GM18517 (cell line): ENCODE data around the gene DNAH3.
"Not testable (repeated sequence)": the region's sequence is repeated elsewhere in the genome, so short reads cannot be mapped to it uniquely, and the experiment has no call there.

Experiments used
- ATAC-seq: cut with Tn5 transposase; IDR thresholded peaks from one replicate; pipeline ENCODE4 v1.9.1; 2021; ENCODE audit warnings: mild to moderate bottlenecking, moderate library complexity; ENCODE audit not compliant: unreplicated experiment

Gene DNAH3

DNA sequence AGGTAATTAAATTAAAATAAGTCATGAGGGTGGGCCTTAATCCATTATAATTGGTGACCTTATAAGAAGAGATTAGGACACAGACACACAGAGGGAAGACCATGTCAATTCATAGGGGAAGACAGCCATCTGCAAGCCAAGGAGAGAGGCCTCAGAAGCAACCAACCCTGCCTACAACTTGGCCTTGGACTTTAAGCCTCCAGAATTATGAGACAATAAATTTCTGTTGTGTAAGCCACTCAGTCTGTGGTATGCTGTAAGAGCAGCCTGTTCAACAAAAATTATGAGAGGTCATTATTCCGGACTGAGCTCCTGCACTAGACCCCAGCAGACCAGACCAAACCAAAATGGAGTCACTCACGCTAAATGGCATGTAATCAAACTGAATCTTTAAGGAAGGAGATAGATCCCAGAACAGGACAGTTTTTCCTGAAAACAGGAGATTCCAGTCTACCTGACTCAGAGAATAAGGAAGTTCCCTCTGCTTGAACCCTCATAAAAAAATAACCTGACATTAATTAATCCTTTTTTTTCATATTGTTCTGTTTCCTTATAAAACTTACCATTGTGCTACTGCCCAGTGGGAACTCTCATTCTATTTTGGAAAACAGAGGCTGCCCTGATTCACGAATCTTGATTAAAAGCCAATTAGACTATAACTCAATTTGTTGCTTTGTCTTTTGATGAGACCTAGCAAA is 74.3 kb downstream of the DNAH3 start:
- ATAC-seq: no peak

DNA sequence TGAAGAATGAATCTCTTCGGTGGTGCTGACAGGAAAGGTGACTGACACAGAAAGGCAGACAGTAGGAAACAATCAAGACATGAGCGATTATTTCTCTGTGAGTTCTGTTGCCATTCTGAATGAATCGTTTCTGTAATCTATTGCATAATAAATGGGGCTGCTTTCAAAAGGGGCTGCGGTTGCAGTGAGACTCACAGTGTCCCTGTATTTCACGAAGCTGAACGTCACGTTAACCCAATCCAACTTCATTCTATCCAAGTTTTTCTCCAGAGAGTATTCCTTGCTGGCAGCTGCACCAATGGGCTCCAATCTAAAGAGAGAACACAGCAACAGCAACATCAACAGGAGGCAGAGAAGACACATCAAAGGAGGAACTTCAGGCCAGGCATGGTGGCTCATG is 75.4 kb downstream of the DNAH3 start:
- ATAC-seq: no peak

DNA sequence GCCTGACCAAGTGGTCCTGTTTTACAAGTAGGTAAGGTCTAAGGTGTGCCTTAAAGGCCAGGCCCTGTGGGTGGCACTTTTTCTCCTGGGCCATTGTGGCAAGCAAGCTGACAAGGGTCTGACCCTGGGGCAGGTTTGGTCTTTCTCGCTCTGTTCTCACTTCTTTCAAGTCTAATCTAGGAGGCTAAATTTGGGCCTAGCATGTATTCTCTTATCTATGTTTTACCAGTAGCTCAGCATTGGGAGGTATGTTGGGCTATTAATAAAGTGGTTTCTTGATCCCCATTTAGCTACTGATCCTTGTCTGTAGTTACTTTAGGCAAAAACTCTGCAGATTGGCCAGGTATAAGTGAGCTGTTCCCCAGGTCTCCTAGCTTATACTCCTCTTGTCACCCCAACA is 77.7 kb downstream of the DNAH3 start:
- ATAC-seq: no peak

DNA sequence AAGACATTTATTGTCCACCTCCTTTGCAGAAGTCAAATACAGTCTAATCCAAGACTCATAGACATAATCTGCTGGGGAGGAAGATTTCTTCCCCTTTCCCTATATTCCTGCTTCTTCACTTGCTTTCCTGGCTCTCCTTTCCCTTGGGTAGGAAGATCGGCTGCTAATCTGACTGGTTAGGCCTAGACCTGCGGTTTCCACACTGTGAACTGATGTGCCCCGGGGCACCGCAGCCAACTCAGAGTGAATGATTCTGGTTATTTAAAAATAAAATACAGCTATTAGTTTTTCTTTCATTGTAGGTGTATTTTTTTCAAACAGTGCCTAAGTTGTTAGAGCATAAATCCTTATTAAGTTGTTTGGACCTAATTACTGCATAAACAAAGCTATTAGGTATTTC is 78.9 kb downstream of the DNAH3 start:
- no peak for ATAC-seq

DNA sequence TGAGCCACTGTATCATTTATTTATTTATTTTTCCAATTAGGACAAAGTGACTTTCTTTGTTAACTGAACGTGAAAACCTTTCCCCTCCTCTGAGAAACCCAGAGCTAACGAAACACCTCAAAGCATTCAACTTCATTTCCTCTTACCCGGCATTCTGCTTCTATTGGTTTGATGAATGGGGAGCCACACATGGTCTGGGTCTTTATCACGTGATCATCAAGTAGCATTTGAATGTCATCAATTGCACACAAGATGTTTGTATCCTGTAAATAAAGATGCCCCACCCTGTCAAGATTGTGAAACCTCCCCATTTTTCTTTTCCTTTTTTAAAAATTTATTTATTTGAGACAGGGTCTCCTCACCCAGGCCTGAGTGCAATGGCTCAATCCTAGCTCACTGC is 80.1 kb downstream of the DNAH3 start:
- ATAC-seq: no peak

DNA sequence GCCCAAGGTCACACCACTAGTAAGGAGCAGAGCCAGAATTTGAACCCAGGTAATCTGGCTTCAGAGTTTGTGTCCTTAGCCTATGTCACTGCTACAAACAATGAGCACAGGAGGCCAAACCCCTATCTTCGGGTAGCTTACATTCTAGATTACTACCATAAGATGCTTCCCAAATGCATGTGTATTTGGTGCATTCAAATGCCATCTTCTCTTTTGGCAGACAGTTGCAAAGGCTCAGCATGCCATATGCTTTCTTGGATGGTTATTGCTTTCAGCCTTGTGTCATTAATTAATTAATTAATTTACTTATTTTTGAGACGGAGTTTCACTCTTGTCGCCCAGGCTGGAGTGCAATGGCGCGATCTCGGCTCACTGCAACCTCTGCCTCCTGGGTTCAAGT is 80.7 kb downstream of the DNAH3 start:
- no peak for ATAC-seq

DNA sequence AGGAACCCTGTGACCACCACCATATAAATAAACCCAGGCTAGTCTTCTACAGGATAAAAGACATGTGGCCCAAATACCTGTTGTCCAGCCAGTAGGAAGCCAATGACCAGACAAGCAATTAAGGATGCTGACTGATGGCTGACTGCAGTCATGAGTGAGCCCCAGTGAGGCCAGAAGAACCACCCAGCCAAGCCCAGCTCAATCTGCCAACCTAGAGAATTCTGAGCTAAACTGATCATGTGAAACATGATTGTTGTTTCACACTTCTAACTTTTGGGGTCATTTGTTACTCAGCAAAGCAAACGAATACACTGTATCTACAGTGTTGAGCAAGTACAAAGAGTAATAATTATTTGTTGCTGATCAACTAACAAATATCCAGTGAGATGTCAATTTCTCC is 86.4 kb downstream of the DNAH3 start:
- ATAC-seq: no peak

DNA sequence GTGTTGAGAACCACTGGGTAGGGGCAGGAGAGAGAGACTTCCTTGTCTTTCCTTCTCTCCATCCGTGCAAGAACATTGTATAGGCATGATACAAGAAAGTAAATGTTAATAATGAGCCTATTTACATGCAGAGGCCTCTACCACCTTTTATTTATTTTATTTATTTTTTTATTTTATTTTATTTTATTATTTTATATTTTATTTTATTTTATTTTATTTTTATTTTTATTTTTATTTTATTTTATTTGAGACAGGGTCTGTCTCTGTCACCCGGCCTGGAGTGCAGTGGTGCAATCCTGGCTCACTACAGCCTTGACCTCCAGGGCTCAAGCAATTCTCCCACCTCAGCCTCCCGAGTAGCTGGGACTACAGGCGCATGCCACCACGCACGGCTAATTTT is 87.3 kb downstream of the DNAH3 start:
- not testable (repeated sequence) for ATAC-seq

DNA sequence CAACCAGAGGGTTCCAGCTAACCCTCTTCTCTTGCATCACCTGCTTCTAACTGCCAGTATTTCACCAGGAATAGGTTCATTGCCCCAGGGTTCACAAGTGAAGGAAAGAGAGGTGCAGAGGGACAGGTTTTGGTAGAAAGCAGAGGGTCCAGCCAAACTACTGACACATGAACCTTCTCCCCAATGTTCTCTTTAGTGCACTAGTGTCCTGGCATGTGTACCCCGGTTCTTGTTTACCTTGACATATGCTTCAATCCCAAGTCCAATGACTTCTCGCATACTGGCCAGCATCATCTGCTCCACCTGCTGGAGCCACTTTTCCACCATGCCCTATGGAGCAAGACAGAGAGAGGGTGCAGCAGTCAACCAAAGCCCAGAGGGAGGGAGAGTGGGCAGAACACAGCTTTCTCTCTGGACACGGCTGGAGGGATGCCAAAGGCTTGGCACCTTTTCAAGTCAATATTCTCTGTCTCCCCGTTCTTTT is 90.6 kb downstream of the DNAH3 start:
- no peak for ATAC-seq

DNA sequence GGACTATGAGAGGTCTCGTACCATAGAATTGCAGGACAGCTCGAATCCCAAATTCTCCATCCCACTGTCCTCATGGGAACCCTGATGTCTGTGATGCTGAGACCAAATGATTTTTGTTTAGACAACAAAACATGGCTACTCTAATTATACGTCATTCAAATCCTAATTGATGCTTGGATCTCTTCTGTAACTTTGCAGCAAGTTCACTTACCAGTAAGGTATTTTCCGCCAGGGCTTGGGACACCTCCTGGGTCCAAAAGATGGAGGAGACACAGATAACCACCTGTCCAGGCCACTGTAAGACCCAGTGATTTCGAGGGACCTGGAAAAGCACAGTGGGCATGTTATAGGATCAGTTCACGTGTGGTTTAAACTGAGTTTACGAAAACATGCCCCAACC is 92.8 kb downstream of the DNAH3 start:
- no peak for ATAC-seq

DNA sequence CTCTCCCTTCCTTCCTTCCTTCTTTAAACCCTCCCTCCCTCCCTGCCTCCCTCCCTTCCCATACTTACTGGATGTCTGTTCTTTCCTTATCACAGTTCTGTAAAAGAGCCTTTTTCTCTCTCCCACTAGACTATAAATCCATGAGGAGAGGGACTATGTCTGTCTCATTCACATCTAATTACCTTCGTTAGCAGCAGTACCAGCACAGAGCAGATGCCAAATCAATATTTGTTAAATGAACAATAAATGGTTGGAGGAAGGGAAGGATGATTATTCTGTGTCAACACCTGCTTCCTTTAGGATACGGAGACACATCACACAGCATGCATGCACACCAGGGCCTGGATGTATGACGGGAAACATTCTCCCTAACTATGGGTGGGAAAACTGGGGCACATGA is 94.2 kb downstream of the DNAH3 start:
- no peak for ATAC-seq

DNA sequence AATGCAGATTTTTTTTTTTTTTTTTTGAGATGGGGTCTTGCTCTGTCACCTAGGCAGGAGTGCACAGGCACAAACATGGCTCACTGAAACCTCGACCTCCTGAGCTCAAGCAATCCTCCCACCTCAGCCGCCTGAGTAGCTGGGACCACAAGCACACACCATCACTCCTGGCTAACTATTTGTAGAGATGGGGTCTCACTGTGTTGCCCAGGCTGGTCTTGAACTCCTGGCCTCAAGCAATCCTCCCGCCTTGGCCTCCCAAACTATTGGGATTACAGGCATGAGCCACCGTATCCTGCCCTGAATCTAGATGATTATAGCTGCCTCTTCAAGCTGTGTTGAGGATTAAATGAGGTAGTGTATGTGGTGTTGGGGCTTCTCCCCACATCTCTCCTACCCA is 94.9 kb downstream of the DNAH3 start:
- not testable (repeated sequence) for ATAC-seq

DNA sequence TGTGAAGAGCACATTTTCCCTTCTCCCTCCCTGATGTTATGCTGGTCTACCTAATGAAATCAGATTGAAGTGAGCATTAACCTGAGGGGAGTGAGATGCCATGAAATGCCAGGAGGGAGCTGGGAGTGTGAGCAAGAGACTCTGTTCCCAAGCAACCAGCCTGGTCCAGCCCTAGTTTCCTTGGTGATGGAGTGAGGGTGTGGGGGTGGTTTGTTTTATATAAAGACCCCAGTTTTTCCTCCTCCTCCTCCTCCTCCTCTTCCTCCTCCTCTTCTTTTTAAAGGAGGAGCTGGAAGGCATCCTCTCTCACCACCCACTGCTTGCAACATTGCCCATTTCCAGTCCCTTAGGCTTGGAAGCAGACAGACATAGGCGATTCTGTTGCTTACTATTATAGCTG is 97.1 kb downstream of the DNAH3 start:
- no peak for ATAC-seq

DNA sequence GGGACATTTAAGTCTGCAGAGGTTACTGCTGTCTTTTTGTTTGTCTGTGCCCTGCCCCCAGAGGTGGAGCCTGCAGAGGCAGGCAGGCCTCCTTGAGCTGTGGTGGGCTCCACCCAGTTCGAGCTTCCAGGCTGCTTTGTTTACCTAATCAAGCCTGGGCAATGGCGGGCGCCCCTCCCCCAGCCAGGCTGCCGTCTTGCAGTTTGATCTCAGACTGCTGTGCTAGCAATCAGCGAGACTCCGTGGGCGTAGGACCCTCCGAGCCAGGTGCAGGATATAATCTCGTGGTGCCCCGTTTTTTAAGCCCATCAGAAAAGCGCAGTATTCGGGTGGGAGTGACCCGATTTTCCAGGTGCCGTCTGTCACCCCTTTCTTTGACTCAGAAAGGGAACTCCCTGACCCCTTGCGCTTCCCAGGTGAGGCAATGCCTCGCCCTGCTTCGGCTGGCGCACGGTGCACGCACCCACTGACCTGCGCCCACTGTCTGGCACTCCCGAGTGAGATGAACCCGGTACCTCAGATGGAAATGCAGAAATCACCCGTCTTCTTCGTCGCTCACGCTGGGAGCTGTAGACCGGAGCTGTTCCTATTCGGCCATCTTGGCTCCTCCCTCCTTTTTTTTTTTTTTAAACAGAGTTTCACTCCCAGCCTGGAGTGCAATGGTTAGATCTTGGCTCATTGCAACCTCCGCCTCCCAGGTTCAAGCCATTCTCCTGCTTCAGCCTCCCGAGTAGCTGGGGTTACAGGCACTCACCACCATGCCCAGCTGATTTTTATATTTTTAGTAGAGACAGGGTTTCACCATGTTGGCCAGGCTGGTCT is 102.3 kb downstream of the DNAH3 start:
- ATAC-seq: not testable (repeated sequence)

DNA sequence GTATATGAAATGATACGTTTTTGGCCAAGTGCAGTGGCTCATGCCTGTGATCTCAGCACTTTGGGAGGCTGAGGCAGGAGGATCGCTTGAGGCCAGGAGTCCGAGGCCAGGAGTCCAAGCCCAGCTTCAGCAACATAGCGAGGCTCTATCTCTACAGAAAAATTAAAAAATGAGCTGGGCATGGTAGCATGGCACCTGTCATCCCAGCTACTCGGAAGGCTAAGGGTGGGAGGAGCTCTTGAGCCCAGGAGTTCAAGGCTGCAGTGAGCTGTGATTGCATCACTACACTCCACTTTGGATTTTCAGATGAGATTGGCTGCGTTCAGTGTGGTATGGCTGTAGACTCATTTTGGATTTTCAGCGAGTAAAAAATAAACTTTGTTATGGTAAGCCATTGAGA is 112.4 kb downstream of the DNAH3 start:
- no peak for ATAC-seq

DNA sequence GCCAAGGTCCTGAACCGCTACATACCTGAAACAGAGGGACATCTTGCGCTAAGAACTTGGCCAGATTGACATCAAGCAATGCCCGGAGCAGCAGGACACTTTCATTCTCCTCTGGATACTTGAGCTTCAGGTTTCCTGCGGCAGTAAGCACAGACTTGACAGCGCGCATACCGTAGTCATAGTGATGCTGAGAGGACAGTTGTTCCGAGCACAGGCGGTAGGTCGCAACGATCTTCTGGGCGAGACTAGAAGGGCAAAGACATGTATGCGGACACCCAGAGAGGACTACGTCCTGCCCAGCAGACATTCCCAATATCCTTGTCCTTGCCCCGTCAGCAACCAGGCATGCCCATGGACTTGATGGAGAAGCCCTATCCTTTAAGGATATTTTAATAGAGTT is 112.9 kb downstream of the DNAH3 start:
- no peak for ATAC-seq

DNA sequence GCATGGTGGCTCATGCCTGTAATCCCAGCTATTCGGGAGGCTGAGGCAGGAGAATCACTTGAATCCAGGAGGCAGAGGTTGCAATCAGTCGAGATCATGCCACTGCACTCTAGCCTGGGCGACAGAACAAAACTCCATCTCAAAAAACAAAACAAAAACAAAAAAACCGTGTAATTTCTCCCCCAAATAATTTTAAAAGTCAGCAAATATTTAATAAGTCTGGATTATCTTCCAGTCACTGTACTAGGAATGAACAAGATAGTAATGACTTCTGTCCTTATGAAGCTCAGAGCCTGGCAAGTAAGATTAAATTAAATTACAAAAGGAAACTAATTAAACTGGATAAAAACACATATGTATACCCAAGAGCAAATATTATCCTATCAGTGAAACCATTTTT is 113.5 kb downstream of the DNAH3 start:
- no peak for ATAC-seq

DNA sequence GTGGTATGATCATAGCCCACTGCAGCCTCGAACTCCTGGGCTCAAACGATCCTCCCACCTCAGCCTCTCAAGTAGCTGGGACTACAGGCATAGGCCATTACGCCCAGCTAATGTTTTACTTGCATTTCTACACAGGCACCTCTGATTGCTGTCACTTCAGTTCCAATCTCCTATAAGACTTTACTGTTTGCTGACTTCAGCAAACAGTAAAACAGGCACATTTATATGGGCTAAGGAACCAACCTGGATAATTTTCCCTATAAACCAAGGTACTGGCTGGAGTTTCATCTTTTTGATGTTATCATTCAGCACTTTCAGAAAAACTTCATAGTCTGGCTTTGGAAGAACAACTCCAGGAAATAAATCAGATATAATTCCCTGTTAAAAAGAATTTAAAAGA is 114.2 kb downstream of the DNAH3 start:
- no peak for ATAC-seq

DNA sequence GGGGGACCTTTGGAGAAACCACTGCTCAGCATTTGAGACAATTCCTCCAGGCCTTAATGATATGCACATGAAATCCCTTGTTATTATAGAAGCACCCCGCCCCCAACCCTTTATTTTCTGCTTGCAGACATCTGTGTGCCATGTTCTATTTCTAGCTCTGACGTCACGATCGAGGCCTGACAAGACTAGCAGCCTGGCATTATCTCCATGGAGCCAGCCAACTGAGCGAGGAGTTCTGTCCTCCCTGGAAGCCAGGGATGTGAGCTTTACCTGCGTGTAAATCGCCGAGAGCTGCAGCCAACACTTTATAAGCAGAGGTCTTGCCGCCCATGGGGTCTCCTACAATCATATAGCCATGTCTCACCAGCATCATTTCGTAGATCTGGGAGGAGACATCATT is 116.9 kb downstream of the DNAH3 start:
- no peak for ATAC-seq

DNA sequence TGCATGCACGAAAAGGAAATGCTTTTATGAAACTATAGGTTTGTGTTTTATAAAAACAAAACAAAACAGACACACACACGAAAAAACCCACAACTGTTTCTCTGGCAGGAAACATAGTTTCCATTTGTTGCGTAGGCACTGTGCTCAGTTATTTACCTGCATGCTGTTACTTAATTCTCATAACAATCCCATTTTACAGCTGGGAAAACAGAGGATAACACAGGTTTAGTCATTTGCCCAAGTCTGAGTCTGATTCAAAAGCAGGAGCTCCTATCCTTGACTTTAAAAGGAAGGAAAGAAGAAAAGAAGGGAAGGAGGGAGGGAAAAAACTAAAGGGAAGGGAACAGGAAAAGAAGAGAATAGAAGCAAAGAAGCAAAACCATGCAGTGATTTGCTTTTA is 117.4 kb downstream of the DNAH3 start:
- ATAC-seq: no peak

DNA sequence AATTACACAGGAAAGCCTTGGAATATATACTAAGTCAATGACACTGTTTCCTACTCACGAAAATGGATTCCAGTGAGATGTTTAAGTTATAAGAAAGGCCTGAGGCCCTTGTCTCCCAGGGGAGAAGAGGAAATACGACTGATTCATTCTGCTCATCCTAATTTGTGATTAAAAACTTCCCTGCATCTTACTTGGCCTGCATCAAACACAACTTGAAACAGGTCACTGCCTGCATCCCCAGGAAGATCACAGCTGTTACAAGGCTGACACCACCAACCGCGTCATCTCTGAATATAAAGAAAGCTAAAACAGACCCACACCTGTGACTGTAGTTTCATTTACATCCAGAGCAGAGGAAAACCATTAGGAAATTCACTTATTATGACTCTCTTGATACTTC is 121.9 kb downstream of the DNAH3 start:
- no peak for ATAC-seq

DNA sequence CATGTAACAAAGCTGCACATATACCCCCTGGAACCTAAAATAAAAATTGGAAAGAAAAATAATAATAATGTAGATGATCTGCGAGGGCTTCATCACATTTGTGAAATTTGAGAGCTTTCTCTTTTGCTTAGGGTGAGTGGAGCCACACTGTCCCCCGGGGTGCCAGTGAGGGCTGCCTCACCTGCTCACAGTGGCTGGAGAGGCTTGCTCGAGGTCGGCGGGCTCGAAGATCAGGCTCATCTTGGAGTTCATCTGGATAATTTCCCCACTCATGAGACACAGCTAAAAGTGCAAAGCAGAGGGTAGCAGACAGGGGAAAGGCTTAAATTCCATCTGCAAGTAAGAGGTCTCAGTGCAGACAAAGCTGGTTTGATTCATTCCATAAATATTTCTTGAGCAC is 123.8 kb downstream of the DNAH3 start:
- no peak for ATAC-seq
